ENCODE measurements around the gene ITGB1.

DNA sequence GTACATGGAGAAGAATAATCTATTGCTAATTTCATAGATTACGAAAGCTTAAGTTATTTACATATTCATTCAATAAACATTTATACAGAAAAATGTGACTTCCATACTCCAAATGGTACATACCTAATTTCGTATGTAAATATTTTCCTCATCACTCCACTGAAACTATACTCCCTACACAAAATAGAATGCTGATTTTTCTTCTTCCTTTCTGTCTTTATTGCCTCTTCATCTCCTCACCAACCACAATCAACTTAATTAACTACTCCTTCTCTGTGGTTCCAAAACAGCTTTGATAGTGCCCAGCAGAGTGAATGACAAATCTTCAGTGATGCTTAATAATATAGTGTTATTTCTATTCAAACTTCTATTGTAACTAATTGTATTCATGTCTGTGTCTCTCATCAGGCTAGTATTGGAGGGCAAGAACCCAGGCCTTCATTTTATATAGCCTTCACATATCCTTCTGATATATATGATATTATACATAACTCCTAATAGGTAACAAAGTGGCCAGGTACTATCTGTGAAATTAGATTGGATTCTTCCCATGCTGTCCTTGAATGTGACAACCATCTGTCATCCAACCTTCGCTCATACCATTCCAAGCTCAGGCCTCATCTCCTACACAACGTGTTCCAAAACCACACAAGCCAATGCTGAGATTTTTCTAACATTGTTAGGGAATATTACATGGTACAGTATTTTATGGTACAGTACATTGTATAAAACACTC is 5.3 kb downstream of the ITGB1 start:
- TF ChIP-seq, protein P1, sequence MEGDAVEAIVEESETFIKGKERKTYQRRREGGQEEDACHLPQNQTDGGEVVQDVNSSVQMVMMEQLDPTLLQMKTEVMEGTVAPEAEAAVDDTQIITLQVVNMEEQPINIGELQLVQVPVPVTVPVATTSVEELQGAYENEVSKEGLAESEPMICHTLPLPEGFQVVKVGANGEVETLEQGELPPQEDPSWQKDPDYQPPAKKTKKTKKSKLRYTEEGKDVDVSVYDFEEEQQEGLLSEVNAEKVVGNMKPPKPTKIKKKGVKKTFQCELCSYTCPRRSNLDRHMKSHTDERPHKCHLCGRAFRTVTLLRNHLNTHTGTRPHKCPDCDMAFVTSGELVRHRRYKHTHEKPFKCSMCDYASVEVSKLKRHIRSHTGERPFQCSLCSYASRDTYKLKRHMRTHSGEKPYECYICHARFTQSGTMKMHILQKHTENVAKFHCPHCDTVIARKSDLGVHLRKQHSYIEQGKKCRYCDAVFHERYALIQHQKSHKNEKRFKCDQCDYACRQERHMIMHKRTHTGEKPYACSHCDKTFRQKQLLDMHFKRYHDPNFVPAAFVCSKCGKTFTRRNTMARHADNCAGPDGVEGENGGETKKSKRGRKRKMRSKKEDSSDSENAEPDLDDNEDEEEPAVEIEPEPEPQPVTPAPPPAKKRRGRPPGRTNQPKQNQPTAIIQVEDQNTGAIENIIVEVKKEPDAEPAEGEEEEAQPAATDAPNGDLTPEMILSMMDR (conservative IDR thresholded peaks at IDR 0.05; ENCODE audit: low read depth in 2 of 2) = no peak
- TF ChIP-seq, protein P2, sequence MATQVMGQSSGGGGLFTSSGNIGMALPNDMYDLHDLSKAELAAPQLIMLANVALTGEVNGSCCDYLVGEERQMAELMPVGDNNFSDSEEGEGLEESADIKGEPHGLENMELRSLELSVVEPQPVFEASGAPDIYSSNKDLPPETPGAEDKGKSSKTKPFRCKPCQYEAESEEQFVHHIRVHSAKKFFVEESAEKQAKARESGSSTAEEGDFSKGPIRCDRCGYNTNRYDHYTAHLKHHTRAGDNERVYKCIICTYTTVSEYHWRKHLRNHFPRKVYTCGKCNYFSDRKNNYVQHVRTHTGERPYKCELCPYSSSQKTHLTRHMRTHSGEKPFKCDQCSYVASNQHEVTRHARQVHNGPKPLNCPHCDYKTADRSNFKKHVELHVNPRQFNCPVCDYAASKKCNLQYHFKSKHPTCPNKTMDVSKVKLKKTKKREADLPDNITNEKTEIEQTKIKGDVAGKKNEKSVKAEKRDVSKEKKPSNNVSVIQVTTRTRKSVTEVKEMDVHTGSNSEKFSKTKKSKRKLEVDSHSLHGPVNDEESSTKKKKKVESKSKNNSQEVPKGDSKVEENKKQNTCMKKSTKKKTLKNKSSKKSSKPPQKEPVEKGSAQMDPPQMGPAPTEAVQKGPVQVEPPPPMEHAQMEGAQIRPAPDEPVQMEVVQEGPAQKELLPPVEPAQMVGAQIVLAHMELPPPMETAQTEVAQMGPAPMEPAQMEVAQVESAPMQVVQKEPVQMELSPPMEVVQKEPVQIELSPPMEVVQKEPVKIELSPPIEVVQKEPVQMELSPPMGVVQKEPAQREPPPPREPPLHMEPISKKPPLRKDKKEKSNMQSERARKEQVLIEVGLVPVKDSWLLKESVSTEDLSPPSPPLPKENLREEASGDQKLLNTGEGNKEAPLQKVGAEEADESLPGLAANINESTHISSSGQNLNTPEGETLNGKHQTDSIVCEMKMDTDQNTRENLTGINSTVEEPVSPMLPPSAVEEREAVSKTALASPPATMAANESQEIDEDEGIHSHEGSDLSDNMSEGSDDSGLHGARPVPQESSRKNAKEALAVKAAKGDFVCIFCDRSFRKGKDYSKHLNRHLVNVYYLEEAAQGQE (IDR thresholded peaks at IDR 0.05; ENCODE audit: unreplicated experiment) = no peak
- no peak for TF ChIP-seq POLR2AphosphoS5 (IDR thresholded peaks at IDR 0.05; ENCODE audit: low read depth)
- TF ChIP-seq EZH2phosphoT487 (IDR thresholded peaks at IDR 0.05; ENCODE audit: unreplicated experiment) = no peak
- no peak for TF ChIP-seq EZH2 (IDR thresholded peaks at IDR 0.05; ENCODE audit: low read depth, unreplicated experiment)
- TF ChIP-seq JUNB (IDR thresholded peaks at IDR 0.05; ENCODE audit: unreplicated experiment) = no peak
- TF ChIP-seq CREB1 (CRISPR knock-in tag; IDR thresholded peaks at IDR 0.05; ENCODE audit: low read depth) = no peak
- TF ChIP-seq, protein P3, sequence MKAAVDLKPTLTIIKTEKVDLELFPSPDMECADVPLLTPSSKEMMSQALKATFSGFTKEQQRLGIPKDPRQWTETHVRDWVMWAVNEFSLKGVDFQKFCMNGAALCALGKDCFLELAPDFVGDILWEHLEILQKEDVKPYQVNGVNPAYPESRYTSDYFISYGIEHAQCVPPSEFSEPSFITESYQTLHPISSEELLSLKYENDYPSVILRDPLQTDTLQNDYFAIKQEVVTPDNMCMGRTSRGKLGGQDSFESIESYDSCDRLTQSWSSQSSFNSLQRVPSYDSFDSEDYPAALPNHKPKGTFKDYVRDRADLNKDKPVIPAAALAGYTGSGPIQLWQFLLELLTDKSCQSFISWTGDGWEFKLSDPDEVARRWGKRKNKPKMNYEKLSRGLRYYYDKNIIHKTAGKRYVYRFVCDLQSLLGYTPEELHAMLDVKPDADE (IDR thresholded peaks at IDR 0.05) = no peak
- no peak for TF ChIP-seq NANOG (IDR thresholded peaks at IDR 0.05; ENCODE audit: borderline replicate concordance)
- no peak for TF ChIP-seq STAT1 (IDR thresholded peaks at IDR 0.05; ENCODE audit: unreplicated experiment)
- no peak for TF ChIP-seq ZNF331 (CRISPR knock-in tag; IDR thresholded peaks at IDR 0.05; ENCODE audit: low read depth)
- no peak for TF ChIP-seq ZNF114 (CRISPR knock-in tag; IDR thresholded peaks at IDR 0.05)
- TF ChIP-seq, protein P4, sequence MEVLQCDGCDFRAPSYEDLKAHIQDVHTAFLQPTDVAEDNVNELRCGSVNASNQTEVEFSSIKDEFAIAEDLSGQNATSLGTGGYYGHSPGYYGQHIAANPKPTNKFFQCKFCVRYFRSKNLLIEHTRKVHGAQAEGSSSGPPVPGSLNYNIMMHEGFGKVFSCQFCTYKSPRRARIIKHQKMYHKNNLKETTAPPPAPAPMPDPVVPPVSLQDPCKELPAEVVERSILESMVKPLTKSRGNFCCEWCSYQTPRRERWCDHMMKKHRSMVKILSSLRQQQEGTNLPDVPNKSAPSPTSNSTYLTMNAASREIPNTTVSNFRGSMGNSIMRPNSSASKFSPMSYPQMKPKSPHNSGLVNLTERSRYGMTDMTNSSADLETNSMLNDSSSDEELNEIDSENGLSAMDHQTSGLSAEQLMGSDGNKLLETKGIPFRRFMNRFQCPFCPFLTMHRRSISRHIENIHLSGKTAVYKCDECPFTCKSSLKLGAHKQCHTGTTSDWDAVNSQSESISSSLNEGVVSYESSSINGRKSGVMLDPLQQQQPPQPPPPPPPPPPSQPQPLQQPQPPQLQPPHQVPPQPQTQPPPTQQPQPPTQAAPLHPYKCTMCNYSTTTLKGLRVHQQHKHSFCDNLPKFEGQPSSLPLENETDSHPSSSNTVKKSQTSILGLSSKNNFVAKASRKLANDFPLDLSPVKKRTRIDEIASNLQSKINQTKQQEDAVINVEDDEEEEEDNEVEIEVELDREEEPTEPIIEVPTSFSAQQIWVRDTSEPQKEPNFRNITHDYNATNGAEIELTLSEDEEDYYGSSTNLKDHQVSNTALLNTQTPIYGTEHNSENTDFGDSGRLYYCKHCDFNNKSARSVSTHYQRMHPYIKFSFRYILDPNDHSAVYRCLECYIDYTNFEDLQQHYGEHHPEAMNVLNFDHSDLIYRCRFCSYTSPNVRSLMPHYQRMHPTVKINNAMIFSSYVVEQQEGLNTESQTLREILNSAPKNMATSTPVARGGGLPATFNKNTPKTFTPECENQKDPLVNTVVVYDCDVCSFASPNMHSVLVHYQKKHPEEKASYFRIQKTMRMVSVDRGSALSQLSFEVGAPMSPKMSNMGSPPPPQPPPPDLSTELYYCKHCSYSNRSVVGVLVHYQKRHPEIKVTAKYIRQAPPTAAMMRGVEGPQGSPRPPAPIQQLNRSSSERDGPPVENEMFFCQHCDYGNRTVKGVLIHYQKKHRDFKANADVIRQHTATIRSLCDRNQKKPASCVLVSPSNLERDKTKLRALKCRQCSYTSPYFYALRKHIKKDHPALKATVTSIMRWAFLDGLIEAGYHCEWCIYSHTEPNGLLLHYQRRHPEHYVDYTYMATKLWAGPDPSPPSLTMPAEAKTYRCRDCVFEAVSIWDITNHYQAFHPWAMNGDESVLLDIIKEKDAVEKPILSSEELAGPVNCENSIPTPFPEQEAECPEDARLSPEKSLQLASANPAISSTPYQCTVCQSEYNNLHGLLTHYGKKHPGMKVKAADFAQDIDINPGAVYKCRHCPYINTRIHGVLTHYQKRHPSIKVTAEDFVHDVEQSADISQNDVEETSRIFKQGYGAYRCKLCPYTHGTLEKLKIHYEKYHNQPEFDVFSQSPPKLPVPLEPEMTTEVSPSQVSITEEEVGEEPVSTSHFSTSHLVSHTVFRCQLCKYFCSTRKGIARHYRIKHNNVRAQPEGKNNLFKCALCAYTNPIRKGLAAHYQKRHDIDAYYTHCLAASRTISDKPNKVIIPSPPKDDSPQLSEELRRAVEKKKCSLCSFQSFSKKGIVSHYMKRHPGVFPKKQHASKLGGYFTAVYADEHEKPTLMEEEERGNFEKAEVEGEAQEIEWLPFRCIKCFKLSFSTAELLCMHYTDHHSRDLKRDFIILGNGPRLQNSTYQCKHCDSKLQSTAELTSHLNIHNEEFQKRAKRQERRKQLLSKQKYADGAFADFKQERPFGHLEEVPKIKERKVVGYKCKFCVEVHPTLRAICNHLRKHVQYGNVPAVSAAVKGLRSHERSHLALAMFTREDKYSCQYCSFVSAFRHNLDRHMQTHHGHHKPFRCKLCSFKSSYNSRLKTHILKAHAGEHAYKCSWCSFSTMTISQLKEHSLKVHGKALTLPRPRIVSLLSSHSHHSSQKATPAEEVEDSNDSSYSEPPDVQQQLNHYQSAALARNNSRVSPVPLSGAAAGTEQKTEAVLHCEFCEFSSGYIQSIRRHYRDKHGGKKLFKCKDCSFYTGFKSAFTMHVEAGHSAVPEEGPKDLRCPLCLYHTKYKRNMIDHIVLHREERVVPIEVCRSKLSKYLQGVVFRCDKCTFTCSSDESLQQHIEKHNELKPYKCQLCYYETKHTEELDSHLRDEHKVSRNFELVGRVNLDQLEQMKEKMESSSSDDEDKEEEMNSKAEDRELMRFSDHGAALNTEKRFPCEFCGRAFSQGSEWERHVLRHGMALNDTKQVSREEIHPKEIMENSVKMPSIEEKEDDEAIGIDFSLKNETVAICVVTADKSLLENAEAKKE (CRISPR knock-in tag; IDR thresholded peaks at IDR 0.05) = no peak
